ENCODE results near the gene MTERF4. TPM values are rescaled to one million over a fixed set of nuclear protein-coding genes. Genes with fewer than 3 reads are reported as not detected.

The MTERF4 gene
- total RNA-seq, 4 donors from 2014 or later, result 67.8 to 110 (median 91.0) TPM

- Histone ChIP-seq H3K4me1 (peaks cover 32 to 41% of the 10 kb centered on the region in 2 donors), H3K9me3 (no peaks in the 10 kb centered on the region), H3K27ac (peak overlapping the region; percentile 9 to 97 (median 88)), H3K27me3 (no peaks in the 10 kb centered on the region), H3K4me3 (replicated peaks in 1 of 3) (no peak overlapping the region), H3K36me3 (peaks cover 36 to 40% of the 10 kb centered on the region in 2 donors)
- no peak for TF ChIP-seq CTCF (IDR thresholded peaks at IDR 0.05)
- TF ChIP-seq POLR2A (IDR thresholded peaks at IDR 0.05), result no peak
- intact Hi-C loops (cut with DNase I), result no loop called here
- WGBS, 2 donors, result 72 to 78% methylated on average over 20 of the region's 20 CpGs
- no peak for DNase-seq
These were observed 13.0 kb downstream of the MTERF4 start for GRCh38 chr2:241088791-241089732.

- Histone ChIP-seq H3K9me3 (no peaks in the 10 kb centered on the region), H3K4me3 (replicated peaks in 1 of 3) (no peak overlapping the region), H3K36me3 (peaks cover 36 to 40% of the 10 kb centered on the region in 2 donors), H3K27me3 (no peaks in the 10 kb centered on the region), H3K4me1 (peaks cover 27 to 36% of the 10 kb centered on the region in 2 donors), H3K27ac (peak overlapping the region; percentile 9 to 97 (median 88))
- 80 to 87% methylated on average over 8 of the region's 8 CpGs for WGBS, 2 donors
- TF ChIP-seq POLR2A (IDR thresholded peaks at IDR 0.05) (no peak), CTCF (IDR thresholded peaks at IDR 0.05) (no peak)
- intact Hi-C loops (cut with DNase I), result no loop called here
- no peak for DNase-seq
These were observed 13.7 kb downstream of the MTERF4 start for GRCh38 chr2:241088376-241088775.

GRCh38 chr2:241087420-241088268, 14.4 kb downstream of the MTERF4 start:
- no peak for DNase-seq
- H3K4me3 ChIP-seq (replicated peaks in 1 of 3), result no peak overlapping the region
- peak overlapping the region in 1 of 3 donors; percentile 97 for H3K27ac ChIP-seq
- intact Hi-C loops (cut with DNase I), result no loop called here
- H3K4me1 ChIP-seq, result peaks cover 22 to 31% of the 10 kb centered on the region in 2 donors
- no peaks in the 10 kb centered on the region for H3K27me3 ChIP-seq
- H3K36me3 ChIP-seq, result peaks cover 36 to 42% of the 10 kb centered on the region in 2 donors
- TF ChIP-seq POLR2A (IDR thresholded peaks at IDR 0.05), result no peak
- no peak for TF ChIP-seq CTCF (IDR thresholded peaks at IDR 0.05)
- H3K9me3 ChIP-seq, result no peaks in the 10 kb centered on the region
- WGBS, 2 donors, result 94% methylated on average over 29 of the region's 29 CpGs

DNA sequence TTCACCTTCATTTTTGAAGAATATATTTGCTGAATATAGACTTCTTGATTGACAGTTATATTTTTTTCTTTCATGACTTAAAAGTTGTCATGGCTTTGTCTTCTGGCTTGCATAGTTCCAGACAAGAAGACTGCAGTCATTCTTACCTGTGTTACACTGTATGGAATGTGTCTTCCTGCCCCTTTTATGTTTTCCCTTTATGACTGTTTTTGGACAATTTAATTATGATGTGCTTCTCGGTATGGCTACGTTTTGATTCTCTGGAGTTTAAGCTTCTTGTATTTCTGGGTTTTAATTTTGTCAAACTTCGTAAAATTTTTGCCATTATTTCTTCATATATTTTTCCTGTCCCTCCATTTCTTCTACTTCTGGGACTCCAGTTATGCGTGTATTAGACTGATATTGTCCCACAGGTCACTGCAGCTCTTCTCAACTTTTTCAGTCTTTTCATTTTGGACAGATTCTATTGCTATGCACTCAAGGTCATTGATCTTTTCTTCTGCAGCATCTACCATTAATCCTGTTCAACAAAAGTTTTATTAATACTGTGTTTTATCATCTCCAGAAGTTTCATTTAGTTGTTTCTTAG, 17.1 kb downstream of the MTERF4 start:
- no peak overlapping the region for H3K4me3 ChIP-seq (replicated peaks in 1 of 3)
- TF ChIP-seq CTCF (IDR thresholded peaks at IDR 0.05) (no peak), POLR2A (IDR thresholded peaks at IDR 0.05) (no peak)
- intact Hi-C loops (cut with DNase I), result no loop called here
- peaks cover 36 to 51% of the 10 kb centered on the region in 2 donors for H3K36me3 ChIP-seq
- no peaks in the 10 kb centered on the region for H3K27me3 ChIP-seq
- H3K4me1 ChIP-seq, result peaks cover 0 to 18% of the 10 kb centered on the region in 2 donors
- no peak for DNase-seq
- no peaks in the 10 kb centered on the region for H3K9me3 ChIP-seq
- no peak overlapping the region for H3K27ac ChIP-seq
- WGBS, 2 donors, result 96 to 99% methylated on average over 4 of the region's 4 CpGs

All from thyroid gland (tissue), 4 donors.